Dedifferentiated amniotic fluid mesenchymal stem cell (primary cell): ENCODE measurements around the gene CAMTA1.
"Not testable (repeated sequence)": the region's sequence is repeated elsewhere in the genome, so short reads cannot be mapped to it uniquely, and the experiment has no call there.

Source experiments
- DNase-seq: peaks from one replicate; pipeline ENCODE4 v3.0.0-alpha.2; 2016; ENCODE audit errors: extremely low spot score

The CAMTA1 gene

GRCh38 chr1:7588457-7588827 is 803.2 kb downstream of the CAMTA1 start:
- DNase-seq = no peak

GRCh38 chr1:7589080-7589735 is 804.0 kb downstream of the CAMTA1 start:
- no peak for DNase-seq

GRCh38 chr1:7589774-7590425 is 804.6 kb downstream of the CAMTA1 start:
- no peak for DNase-seq

- DNase-seq = no peak
These were observed 805.2 kb downstream of the CAMTA1 start for GRCh38 chr1:7590426-7590790.

- no peak for DNase-seq
These were observed 806.3 kb downstream of the CAMTA1 start for GRCh38 chr1:7591565-7591964.

GRCh38 chr1:7592120-7592798 is 807.0 kb downstream of the CAMTA1 start:
- DNase-seq = no peak

GRCh38 chr1:7594002-7594713 is 808.9 kb downstream of the CAMTA1 start:
- no peak for DNase-seq

GRCh38 chr1:7594714-7595295 is 809.6 kb downstream of the CAMTA1 start:
- DNase-seq = no peak

GRCh38 chr1:7595336-7595735 is 810.1 kb downstream of the CAMTA1 start:
- no peak for DNase-seq

GRCh38 chr1:7596126-7596965 is 811.1 kb downstream of the CAMTA1 start:
- DNase-seq = no peak

- DNase-seq = not testable (repeated sequence)
These were observed 812.8 kb downstream of the CAMTA1 start for GRCh38 chr1:7598058-7598457.

- DNase-seq = not testable (repeated sequence)
These were observed 819.7 kb downstream of the CAMTA1 start for GRCh38 chr1:7604906-7605305.

GRCh38 chr1:7606096-7606495 is 820.8 kb downstream of the CAMTA1 start:
- no peak for DNase-seq

GRCh38 chr1:7607097-7607496 is 821.8 kb downstream of the CAMTA1 start:
- DNase-seq = no peak

- DNase-seq = no peak
These were observed 823.5 kb downstream of the CAMTA1 start for GRCh38 chr1:7608628-7609305.

- DNase-seq = no peak
These were observed 824.2 kb downstream of the CAMTA1 start for GRCh38 chr1:7609311-7609994.

GRCh38 chr1:7610106-7610731 is 825.0 kb downstream of the CAMTA1 start:
- DNase-seq = no peak

GRCh38 chr1:7610936-7611335 is 825.7 kb downstream of the CAMTA1 start:
- no peak for DNase-seq

GRCh38 chr1:7611421-7612010 is 826.3 kb downstream of the CAMTA1 start:
- no peak for DNase-seq
